ENCODE results near the gene KRT81. TPM values are rescaled to one million over a fixed set of nuclear protein-coding genes. Genes with fewer than 3 reads are reported as not detected.

The KRT81 gene
- total RNA-seq (not detected), polyA plus RNA-seq (ENCODE audit: insufficient read depth, low read depth, low replicate concordance) (not detected)
- long read RNA-seq, donor 1 = 0 reads
- long read RNA-seq, donor 2 = 0 reads
- long read RNA-seq, donor 3 = 0 reads
- long read RNA-seq, donor 4 = 0 reads
- long read RNA-seq, donor 5 = 0 reads
- long read RNA-seq, donor 6 = 0 reads
- long read RNA-seq, donor 7 = 0 reads
- long read RNA-seq, donor 8 = 0 reads
- long read RNA-seq, donor 9 = 0 reads
- long read RNA-seq, donor 10 = 0 reads

- Histone ChIP-seq H3K9me3 (ENCODE audit: control insufficient read depth in 2 of 3, insufficient read depth in 1 of 3, low read length in 3 of 3) (no peaks in the 10 kb centered on the region), H3K36me3 (ENCODE audit: control insufficient read depth in 2 of 3, insufficient read depth in 3 of 3, low read length in 3 of 3) (no peaks in the 10 kb centered on the region), H3K27me3 (ENCODE audit: control insufficient read depth, insufficient read depth, low read length) (peaks cover 10% of the 10 kb centered on the region), H3K9ac (ENCODE audit: low read length in 3 of 3) (no peak within 1 kb of the TSS), H3K27ac (ENCODE audit: low read depth in 2 of 2, low read length in 2 of 2) (no peak within 1 kb of the TSS), H3K4me1 (ENCODE audit: control insufficient read depth in 2 of 3, insufficient read depth in 2 of 3, low read depth in 1 of 3, low read length in 3 of 3) (no peaks in the 10 kb centered on the region), H3K4me3 (ENCODE audit: low read length in 3 of 3) (no peak within 1 kb of the TSS)
- TF ChIP-seq CTCF (IDR thresholded peaks at IDR 0.05; ENCODE audit: borderline replicate concordance, extremely low read depth, insufficient read depth) = no peak
- intact Hi-C loops (cut with DNase I) = no loop called here
- FAIRE-seq (no peak), DNase-seq (no peak)
Measured at GRCh38 chr12:52291267-52291935, at the start of gene KRT81. TSS of gene KRT81 (minus strand) at chr12:52291534. CDS start at chr12:52291465, 69 bp downstream.

GRCh38 chr12:52338241-52338960 lies 47.1 kb upstream of the KRT81 start:
- no peak overlapping the region for H3K9ac ChIP-seq (ENCODE audit: low read length in 3 of 3)
- no peaks in the 10 kb centered on the region for H3K4me1 ChIP-seq (ENCODE audit: control insufficient read depth in 2 of 3, insufficient read depth in 2 of 3, low read depth in 1 of 3, low read length in 3 of 3)
- H3K27ac ChIP-seq (ENCODE audit: low read depth in 2 of 2, low read length in 2 of 2) = no peak overlapping the region
- FAIRE-seq (no peak), DNase-seq (no peak)
- H3K9me3 ChIP-seq (ENCODE audit: control insufficient read depth in 2 of 3, insufficient read depth in 1 of 3, low read length in 3 of 3) = peaks cover 0 to 8% (median 0%) of the 10 kb centered on the region in 3 donors
- no peak for TF ChIP-seq CTCF (IDR thresholded peaks at IDR 0.05; ENCODE audit: borderline replicate concordance, extremely low read depth, insufficient read depth)
- H3K4me3 ChIP-seq (ENCODE audit: low read length in 3 of 3) = no peak overlapping the region
- no peaks in the 10 kb centered on the region for H3K27me3 ChIP-seq (ENCODE audit: control insufficient read depth, insufficient read depth, low read length)
- intact Hi-C loops (cut with DNase I) = no loop called here
- no peaks in the 10 kb centered on the region for H3K36me3 ChIP-seq (ENCODE audit: control insufficient read depth in 2 of 3, insufficient read depth in 3 of 3, low read length in 3 of 3)

GRCh38 chr12:52337054-52337453 lies 45.7 kb upstream of the KRT81 start:
- H3K9ac ChIP-seq (ENCODE audit: low read length in 3 of 3) = no peak overlapping the region
- no peak overlapping the region for H3K4me3 ChIP-seq (ENCODE audit: low read length in 3 of 3)
- no peaks in the 10 kb centered on the region for H3K36me3 ChIP-seq (ENCODE audit: control insufficient read depth in 2 of 3, insufficient read depth in 3 of 3, low read length in 3 of 3)
- no peaks in the 10 kb centered on the region for H3K27me3 ChIP-seq (ENCODE audit: control insufficient read depth, insufficient read depth, low read length)
- H3K4me1 ChIP-seq (ENCODE audit: control insufficient read depth in 2 of 3, insufficient read depth in 2 of 3, low read depth in 1 of 3, low read length in 3 of 3) = no peaks in the 10 kb centered on the region
- FAIRE-seq (no peak), DNase-seq (no peak)
- peaks cover 0 to 3% (median 0%) of the 10 kb centered on the region in 3 donors for H3K9me3 ChIP-seq (ENCODE audit: control insufficient read depth in 2 of 3, insufficient read depth in 1 of 3, low read length in 3 of 3)
- intact Hi-C loops (cut with DNase I) = no loop called here
- H3K27ac ChIP-seq (ENCODE audit: low read depth in 2 of 2, low read length in 2 of 2) = no peak overlapping the region
- TF ChIP-seq CTCF (IDR thresholded peaks at IDR 0.05; ENCODE audit: borderline replicate concordance, extremely low read depth, insufficient read depth) = no peak
